Glutamatergic neuron (in vitro differentiated cells): ENCODE data around the gene RASAL2. TPM values are rescaled to one million over a fixed set of nuclear protein-coding genes. Genes with fewer than 3 reads are reported as not detected.
A peak's percentile ranks its signal among the peaks of the same experiment; 100 is the strongest.

Experiments used
- DNase-seq: peaks from one replicate; pipeline ENCODE4 v3.0.0; 2022
- H3K27ac Mint-ChIP-seq: one replicate; pipeline ENCODE4 v1.8.0; 2020; ENCODE audit warnings: mild to moderate bottlenecking, mixed read lengths, inconsistent platforms; ENCODE audit not compliant: unreplicated experiment
- H3K27me3 Mint-ChIP-seq: one replicate; pipeline ENCODE4 v1.8.0; 2020; ENCODE audit warnings: mild to moderate bottlenecking, moderate library complexity, mixed read lengths, inconsistent platforms; ENCODE audit not compliant: unreplicated experiment
- H3K36me3 Mint-ChIP-seq: one replicate; pipeline ENCODE4 v1.8.0; 2020; ENCODE audit warnings: mild to moderate bottlenecking, mixed read lengths, inconsistent platforms; ENCODE audit not compliant: unreplicated experiment
- H3K4me1 Mint-ChIP-seq: one replicate; pipeline ENCODE4 v1.8.0; 2020; ENCODE audit warnings: mild to moderate bottlenecking, low read depth, mixed read lengths, inconsistent platforms; ENCODE audit not compliant: unreplicated experiment
- H3K4me3 Mint-ChIP-seq: one replicate; pipeline ENCODE4 v1.8.0; 2020; ENCODE audit warnings: mild to moderate bottlenecking, mixed read lengths, inconsistent platforms; ENCODE audit not compliant: unreplicated experiment
- H3K9me3 Mint-ChIP-seq: one replicate; pipeline ENCODE4 v1.8.0; 2020; ENCODE audit warnings: mild to moderate bottlenecking, moderate library complexity, mixed read lengths, inconsistent platforms; ENCODE audit not compliant: unreplicated experiment
- CTCF ChIP-seq: fragments of 200-600 bp; sonication (generic); IDR thresholded peaks from one replicate; pipeline ENCODE4 v1.5.0; 2021; ENCODE audit not compliant: partially characterized antibody, unreplicated experiment
- total RNA-seq: library from RNA; stranded (reverse); fragmentation: NEBNext Ultra II Directional; extraction: Animal tissue kit (Norgen Biotek cat#: 25700); gene quantifications from one replicate; pipeline ENCODE4 v1.2.1, GENCODE V29; 2021; ENCODE audit not compliant: unreplicated experiment

The RASAL2 gene
- total RNA-seq, 1 donor from 2014 or later, result 12.4 TPM

- no peaks in the 10 kb centered on the region for H3K27me3 Mint-ChIP-seq
- TF ChIP-seq CTCF, result no peak
- no peak for DNase-seq
- H3K36me3 Mint-ChIP-seq, result no peaks in the 10 kb centered on the region
- peaks cover 6% of the 10 kb centered on the region for H3K4me1 Mint-ChIP-seq
- H3K4me3 Mint-ChIP-seq, result no peak overlapping the region
- H3K9me3 Mint-ChIP-seq, result no peaks in the 10 kb centered on the region
- H3K27ac Mint-ChIP-seq, result no peak overlapping the region
Observed at GRCh38 chr1:178180405-178180804, 86.5 kb downstream of the RASAL2 start.

- Mint-ChIP-seq H3K27me3 (no peaks in the 10 kb centered on the region), H3K27ac (no peak overlapping the region), H3K4me1 (peaks cover 7% of the 10 kb centered on the region), H3K9me3 (no peaks in the 10 kb centered on the region), H3K4me3 (no peak overlapping the region), H3K36me3 (no peaks in the 10 kb centered on the region)
- no peak for DNase-seq
- no peak for TF ChIP-seq CTCF
Observed at GRCh38 chr1:178183796-178184195, 89.9 kb downstream of the RASAL2 start.

- Mint-ChIP-seq H3K4me1 (peaks cover 7% of the 10 kb centered on the region), H3K9me3 (no peaks in the 10 kb centered on the region), H3K27ac (no peak overlapping the region), H3K36me3 (no peaks in the 10 kb centered on the region), H3K27me3 (no peaks in the 10 kb centered on the region), H3K4me3 (no peak overlapping the region)
- TF ChIP-seq CTCF, result no peak
- DNase-seq, result no peak
Observed at GRCh38 chr1:178188306-178188705, 94.4 kb downstream of the RASAL2 start.

GRCh38 chr1:178189814-178190213, 95.9 kb downstream of the RASAL2 start:
- Mint-ChIP-seq H3K27me3 (no peaks in the 10 kb centered on the region), H3K4me3 (no peak overlapping the region), H3K9me3 (no peaks in the 10 kb centered on the region), H3K27ac (no peak overlapping the region), H3K36me3 (no peaks in the 10 kb centered on the region), H3K4me1 (peaks cover 6% of the 10 kb centered on the region)
- peak; percentile 45 for TF ChIP-seq CTCF
- peak; percentile 32 for DNase-seq

- no peak for TF ChIP-seq CTCF
- no peaks in the 10 kb centered on the region for H3K27me3 Mint-ChIP-seq
- H3K4me3 Mint-ChIP-seq, result no peak overlapping the region
- H3K9me3 Mint-ChIP-seq, result no peaks in the 10 kb centered on the region
- H3K27ac Mint-ChIP-seq, result no peak overlapping the region
- no peak for DNase-seq
- no peaks in the 10 kb centered on the region for H3K4me1 Mint-ChIP-seq
- H3K36me3 Mint-ChIP-seq, result no peaks in the 10 kb centered on the region
Observed at GRCh38 chr1:178190881-178191280, 97.0 kb downstream of the RASAL2 start.
